KG1 (cell line): Measurements from ENCODE around the gene MPP1.

ENCODE experiments used
- DNase-seq: peaks from one replicate; lab custom pipeline; 2025; lab: John Stamatoyannopoulos, UW

MPP1 gene

DNA sequence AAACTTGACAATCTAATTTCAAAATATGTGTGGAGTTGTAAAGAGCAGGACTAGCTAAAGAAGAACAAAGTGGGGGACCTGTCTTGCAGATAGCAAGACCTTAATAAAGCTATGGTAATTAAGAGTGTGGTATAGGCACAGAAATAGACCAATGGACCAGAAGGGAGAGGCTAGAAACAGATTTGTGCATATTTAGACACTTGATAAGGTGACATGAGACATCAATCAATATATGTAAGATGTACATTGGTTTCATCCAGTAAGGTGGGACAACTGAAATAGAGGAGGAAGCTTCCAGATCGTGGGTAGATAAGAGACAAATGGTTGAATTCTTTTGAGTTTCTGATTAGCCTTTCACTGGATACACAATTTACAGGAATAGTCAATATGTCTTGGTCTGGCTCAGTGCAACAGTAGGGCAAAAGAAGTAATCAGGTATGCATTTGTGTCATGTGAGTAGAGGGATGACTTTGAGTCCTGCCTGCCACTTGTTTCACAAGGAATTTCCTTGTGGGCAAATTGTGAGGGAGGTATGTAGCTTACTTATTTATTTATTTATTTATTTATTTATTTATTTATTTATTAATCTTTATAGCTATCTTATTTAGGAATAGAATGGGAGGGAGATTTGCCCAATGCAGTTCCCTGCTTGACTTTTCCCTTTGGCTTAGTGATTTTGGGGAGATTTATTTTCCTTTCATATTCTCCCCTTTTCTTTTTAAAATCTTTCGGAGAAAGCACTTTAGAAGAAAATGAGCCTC is 7.2 kb upstream of the MPP1 start:
- DNase-seq = no peak

DNA sequence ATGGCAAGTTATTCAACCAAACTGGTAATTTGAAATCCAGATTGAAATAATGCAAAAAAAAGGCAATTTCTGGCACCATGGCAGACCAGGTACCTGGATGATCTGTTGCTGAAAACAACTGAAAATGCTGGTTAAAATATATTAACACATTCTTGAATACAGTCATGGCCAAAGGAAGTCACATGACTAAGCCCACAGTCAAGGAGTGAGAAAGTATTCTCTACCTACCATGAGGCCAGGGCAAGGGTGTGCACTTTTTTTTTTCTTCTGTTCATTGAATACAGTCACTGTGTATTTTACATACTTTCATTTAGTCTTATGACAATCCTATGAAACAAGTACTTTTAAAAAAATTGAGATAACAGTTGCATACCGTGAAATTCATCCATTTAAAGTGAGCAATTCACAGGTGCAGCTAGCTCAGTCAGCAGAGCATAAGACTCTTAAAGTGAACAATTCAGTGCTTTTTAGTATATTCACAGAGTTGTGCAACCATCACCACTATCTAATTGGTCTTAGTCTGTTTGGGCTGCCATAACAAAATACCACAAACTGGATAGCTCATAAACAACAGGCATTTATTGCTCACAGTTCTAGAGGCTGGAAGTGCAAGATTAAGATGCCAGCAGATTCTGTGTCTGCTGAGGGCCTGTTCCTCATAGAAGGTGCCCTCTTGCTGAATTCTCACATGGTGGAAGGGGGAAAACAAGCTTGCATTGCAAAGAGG is 4.8 kb upstream of the MPP1 start:
- DNase-seq = no peak

DNA sequence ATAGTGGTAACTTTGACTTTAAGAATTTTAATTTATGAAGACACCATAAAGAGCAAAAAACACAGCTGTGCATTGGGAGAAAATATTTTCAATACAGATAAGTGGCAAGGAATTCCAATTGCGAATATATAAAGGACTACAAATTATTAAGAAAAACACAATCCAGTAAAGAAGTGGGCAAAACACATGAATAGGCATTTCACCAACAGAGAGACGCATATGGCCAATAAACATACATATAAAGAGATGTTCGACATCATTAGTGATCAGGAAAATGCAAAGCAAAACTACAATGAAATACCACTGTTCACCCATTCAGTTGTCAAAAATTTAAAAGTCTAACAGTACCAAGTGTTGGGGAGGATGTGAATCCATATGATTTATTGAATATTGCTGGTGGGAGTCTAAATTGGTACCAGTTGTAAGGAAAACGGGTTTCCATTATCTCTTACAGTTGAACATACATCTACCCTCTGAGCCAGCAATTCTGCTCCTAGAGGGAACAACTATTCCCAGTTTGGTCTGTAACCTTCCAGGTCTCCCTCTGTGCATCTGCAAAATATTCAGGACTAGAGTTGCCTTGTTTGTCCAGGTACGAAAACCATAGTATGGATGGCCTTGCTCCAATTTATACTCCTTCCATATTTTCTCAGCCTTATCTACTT is 1.7 kb upstream of the MPP1 start:
- DNase-seq = no peak

DNA sequence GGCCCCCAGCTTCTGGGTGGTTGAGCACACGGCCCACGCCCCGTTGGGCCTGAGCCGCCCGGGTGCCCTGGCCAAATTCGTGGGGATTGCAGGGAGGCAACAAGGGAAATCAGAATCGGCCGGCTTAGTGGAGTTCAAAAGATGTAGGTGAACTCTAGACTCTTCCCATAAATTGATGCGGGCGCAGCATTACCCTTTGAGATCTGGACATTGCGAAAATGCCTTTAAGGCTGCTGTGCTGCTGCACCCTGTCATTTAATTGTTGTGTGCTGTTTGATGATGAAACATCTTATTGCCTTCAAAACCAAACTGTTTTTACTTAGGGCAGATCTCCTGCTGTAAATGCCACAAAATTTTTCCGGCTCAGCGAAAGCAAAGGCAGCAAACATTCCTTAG is 409 bp upstream of the MPP1 start:
- no peak for DNase-seq

DNA sequence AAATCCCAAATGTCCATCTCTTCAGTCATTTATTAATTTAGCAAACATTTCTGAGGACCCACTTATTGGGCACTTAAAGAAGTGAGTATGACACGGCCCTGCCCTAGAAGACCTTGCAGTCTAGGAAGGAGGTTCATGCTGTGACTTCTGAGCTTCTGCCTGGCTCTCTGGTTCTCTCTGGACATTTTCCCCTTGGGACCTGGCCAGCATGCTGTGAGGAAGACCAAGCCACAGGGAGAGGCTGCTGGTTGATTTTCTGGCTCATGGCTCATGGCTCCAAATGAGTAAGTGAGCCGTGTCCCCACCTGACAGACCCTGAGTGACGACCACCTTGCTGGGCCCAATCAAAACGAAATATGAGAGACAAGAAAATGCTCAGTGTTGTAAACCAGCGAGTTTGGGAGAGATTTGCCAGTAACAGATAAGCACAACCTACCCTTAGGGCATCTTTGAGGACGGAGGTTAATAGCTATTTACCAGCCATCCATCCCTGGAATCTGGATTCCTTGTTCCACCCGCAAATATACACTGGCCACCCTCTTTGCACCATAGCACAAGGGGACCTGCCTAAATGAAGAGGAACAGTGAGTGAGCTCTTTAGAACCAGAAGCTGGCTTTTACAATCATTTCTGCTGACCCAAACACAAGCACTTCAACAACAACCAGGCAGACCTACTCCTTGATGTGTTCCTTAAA is 876 bp downstream of the MPP1 start:
- DNase-seq = no peak

DNA sequence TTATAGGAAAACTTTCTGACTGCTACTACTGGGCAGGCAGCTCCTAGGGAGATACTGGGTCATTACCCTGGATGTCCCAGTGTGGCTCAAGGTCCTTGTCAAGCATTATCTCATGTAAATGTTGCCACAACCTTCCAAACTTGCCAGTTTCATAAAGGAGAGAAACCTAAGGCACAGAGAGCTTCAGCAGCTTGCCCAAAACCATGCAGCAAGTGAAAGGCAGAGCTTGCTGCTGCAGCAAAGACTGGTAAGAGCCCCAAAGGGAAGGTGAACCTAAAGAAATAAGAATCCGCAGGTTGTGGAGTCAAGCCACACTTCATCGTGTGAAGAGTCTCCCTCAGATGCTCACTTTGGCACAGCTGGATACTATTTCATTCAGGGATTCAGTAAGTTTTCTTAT is 2.3 kb downstream of the MPP1 start:
- DNase-seq = no peak

DNA sequence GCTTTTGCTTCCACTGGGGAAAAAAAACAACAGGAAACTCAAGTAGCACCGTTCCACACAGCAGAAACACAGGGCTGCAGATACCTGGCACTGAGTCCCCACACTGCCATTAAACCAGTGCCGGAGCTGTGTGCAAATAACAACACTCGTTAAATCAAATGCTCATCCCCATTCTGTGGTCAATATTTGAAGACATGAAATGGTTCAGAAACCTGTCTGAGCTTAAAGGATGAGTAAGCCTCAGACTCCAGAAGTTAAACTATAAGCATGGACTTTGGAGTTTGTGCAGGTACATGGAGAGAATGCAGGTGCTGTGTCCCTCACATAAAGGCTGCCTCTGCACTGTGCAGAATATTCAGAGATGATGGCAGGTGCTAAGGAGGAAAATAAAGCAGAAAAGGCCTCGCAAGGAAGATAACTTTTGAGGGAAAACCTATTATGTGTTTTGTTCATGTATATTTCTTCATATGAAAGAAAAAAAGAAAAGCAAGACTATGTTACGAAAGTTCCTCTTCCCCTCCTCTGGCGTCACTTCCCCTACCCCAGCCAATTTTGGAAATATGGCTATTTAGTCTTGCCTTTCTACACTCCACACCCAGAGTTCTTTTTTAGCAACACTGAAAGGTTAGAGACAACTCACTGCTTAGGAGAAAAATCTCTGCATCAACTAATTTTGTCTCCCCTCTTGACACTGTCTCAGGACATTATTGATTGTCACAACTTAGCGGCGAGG is 4.6 kb downstream of the MPP1 start:
- no peak for DNase-seq

DNA sequence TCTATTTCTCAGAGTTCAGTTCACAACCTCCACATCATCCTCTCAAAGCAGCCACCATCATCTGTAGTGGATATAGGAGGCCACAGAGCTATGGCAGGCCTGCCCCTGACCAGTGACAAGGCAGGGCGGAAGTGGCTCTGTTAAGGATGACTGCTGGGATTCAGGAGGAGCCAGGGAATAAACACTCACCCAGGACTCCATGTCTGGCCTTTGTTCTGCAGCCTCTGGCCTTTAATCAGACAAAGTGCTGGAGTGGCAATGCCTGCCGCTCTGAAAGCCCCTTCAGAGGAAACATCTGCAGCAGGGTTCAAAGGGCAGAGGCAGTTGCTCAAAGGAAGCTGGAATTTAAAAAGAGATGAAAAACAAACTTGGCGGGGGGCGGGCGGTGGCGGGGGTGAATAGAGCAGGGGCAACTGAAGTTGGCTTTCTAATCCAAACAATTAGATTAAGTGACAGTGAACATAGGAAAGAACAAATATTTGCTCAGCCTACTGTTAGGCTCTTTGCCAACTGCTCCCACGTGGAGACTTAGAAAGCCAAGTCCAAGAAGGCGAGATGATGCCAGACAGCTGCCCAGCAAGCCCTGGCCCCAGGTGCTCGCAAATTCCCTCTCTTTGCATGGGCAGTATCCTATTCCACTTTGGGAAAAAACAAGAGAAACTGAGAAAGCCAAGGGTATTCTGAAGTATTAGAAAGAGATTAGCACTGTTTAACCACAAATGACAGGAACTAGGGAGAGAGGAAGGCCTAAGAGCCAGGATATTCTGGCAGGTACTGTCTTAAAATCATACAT is 5.5 kb downstream of the MPP1 start:
- DNase-seq = no peak

DNA sequence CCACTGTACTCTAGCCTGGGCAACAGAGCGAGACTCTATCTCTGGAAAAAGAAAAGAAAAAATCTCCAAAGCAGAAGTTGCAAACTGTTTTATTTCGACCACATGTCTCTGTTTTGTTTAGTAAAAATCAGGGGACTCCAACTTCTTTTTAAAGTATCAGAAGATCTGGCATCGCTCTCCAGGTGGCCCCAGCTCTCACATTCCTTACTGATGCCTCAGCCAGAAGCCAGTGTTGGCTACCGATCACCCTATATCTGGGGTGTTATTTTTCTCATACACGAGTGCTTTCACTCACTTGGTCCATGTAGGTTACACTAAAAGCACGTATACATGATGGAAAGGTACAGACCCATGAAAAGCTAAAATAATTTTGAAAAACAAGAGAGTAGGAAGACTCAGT is 8.3 kb downstream of the MPP1 start:
- no peak for DNase-seq

DNA sequence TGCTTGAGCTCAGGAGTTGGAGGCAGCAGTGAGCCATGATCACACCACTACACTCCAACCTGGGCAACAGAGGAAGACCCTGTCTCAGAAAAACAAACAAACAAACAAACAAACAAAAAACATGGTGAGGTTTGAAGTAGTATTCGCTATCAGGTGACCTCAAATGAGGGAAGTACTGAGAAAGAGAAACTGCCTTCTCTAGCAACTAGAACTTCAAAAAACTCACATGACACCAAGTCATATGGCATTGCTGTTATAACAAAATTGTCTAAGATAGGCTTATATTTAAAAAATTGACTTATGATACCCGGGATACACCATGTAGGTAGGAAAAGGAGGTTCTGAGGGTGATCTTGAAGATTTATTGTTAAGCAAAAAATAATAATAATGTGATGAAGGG is 10.3 kb downstream of the MPP1 start:
- no peak for DNase-seq

DNA sequence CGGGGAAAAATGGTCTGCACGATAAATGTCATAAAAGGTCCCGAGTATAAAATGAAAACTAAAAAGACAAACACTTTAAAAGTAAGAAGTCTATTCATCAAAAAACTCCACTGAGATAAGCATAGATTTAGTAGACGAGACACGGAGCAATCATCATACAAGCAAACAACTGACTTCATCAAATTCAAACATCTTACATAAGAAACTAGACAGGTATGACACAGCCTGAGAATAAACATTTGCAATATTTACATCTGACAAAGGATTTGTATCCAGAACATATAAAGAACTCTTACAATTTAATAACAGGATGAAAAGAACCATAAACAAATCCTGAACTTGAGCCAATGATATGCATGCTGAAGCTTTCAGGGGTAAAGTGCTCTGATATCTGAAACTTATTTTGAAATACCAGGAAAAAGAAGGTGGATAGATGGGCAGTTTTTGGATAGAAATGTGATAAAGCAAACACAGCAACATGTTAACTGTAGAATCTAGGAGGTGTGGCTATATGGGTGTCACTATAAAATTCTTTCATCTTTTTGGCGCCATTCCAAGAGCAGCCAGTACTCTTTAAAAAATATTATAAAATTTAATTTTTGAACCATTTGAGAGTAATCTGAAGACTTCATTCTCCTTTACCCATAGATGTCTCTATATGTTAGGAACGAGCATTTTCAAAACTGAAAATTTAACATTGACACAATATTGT is 12.0 kb downstream of the MPP1 start:
- DNase-seq = no peak

DNA sequence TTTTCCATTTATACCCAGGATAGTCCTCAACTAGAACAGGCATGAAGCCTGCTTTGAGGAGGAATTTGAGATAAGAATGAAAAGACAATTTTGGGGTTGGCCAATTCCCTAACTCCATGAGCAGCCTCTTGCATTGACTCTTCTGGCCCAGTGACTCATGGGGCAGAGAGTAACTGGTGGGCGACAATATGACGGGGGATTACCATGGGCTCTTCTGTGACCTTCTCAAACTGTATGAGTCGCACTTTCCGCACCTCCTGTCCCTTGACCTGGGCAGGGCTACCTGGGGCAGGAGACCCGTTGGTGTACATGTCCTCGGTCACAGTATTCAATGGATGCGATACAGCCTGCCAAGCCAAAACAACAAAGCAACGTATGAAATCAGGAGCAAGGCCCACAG is 13.3 kb downstream of the MPP1 start:
- DNase-seq = no peak

DNA sequence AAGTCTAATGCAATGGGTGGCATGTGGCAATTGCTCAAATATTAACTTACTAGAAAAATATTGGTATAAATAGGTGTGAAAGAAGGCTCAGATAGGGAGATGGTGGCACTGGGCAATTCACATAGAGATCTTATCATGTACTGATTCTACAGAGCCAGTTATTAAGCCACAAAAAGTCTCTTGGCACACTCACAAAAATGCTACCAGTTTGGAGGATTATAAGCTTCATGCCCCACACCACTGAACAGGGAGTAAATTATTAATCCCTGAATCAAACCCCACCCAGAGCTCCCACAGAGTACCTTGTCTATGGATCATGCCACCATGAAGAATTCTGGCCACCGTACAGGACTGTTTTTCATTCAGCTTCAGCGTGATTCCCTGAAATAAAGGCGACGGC is 13.8 kb downstream of the MPP1 start:
- DNase-seq = no peak

DNA sequence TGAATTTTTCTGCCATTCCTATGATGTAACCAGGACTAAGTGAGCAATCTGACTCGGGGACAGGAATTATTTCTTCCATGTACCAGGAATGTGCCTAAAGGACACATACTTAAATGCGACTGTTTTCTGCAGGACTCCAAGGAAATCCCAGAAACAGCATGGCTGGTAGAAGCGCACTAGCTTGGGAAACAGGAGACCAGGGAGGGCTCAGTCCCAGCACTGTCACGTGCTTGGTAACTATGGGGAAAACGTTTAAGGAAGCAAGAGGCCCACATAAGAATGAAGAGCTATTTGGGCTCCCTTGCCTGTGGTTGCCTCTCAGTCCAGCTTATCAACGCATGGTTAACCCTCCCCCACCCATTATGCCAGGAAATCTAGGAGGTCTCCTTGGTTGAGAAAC is 19.6 kb downstream of the MPP1 start:
- DNase-seq = no peak

DNA sequence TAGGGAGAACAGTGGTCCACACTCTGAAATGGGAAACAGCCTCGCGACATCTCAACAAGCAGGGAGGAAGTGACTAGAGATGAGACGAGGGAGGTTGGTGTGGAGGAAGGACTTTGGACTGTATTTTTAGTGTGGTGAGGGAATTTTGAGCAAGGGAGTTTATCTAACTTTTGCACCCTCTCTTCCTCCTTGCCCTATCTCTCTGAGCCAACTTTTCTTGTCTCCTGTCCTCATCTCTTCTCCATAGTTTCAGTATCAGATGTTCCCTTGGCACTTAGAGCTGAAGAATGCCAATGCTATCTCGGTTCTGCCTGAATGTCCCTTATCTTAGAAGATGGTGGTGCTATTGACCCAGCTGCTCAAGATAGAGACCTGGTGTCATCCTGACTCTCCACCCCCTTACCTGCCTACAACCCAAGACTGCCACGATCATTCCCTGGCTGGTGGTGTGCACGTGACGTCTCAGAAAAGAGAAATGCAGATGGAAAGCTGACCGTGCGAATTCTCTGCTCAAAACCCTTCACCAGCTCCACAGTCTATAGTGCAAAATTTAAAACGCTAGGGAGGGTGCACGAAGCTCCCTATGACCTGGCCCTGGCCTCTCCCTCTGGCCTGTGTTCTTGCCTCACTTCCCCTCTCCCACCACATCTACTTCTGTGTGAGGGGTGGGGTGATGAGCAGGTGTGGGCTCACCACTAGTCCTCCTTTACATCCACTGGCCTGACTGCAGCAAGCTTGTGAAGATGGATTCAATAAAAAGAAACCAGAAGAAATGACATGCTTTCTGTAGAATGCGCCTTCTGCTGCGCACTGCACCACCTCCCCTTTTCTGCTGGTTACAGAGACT is 20.9 kb downstream of the MPP1 start:
- DNase-seq = no peak

DNA sequence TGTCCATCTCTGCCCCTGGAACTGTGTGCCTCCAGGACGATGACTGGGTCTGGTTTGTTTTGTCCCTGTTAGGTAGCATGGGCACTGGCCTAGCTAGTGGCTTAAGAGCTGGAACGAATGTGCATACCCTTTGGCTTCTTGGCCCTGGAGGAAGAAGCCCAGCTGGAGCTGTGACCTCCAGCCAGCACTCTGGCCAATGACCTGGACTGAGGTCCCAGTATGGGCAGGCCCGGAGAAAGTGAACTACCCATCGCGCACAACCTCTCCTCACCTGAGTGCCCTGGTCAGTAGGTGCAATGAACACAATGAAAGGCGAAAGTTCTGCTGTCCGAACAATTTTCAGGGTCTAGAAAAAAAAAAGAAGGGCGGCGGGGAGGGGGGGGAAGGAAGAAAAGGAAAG is 24.3 kb downstream of the MPP1 start:
- DNase-seq = no peak

DNA sequence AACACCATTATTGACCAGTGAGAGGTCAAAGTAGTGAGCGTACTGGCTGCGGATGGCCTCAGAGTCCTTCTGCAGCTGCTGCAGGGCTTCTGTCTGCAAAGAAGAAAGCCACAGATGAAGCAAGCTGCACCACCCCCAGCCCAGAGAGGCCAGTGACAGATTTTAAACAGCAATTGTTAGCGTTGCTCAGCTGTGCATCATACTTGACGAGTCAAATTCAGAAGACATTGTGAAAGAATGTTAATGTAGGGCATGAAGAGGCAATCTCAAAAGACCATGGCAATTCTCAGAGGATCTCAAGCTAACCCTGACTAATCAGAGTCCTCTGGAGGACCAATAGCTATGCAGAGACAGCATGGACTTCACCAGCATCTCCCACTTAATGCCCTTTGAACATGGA is 26.0 kb downstream of the MPP1 start:
- DNase-seq = no peak

DNA sequence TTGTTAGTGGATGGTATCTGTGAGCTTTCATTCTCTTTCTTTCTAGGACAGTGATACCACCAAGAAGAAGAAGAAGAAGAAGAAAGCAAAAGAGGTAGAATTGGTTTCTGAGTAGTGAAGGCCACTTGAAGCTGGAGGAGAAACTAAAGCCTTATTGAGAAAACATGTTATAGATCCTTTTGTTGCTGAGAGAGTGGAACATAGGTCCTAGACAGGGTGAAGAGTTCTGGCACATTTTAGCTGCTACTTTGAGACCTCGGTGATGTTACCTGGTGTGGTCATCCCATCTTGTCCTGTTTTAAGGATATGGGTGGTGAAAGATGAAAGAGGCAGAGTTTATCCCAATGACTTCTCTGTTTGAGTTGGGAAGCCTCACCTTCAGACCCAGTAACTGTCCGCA is 28.5 kb downstream of the MPP1 start:
- DNase-seq = no peak
